K562 (cell line): Measurements from ENCODE around the gene DTX3. TPM values are rescaled to one million over a fixed set of nuclear protein-coding genes. Genes with fewer than 3 reads are reported as not detected.

ENCODE experiments used
- ATF1 ChIP-seq, 2 experiments: fragments of 450-650 bp in 1 of 2; IDR thresholded peaks; 2 replicates each; pipeline ENCODE4 v1.6.1; 2016; ENCODE audit warnings: missing compliant biosample characterization in 1 of 2, missing genetic modification characterization in 1 of 2
- DPF2 ChIP-seq: fragments of 450-650 bp; IDR thresholded peaks from 2 replicates; pipeline ENCODE4 v1.6.1; 2016
- JUND ChIP-seq, 2 experiments: IDR thresholded peaks; 2 replicates in 1 of 2; 3 replicates in 1 of 2; pipeline ENCODE4 v1.6.1; 2011; ENCODE audit warnings: borderline replicate concordance in 2 of 2, low read depth in 2 of 2, low read length in 2 of 2, improper control_type of control experiment in 1 of 2, missing biosample characterization in 1 of 2, missing genetic modification characterization in 1 of 2, missing genetic modification reagents in 1 of 2
- MYNN ChIP-seq, 2 experiments: sonication (generic); formaldehyde crosslinking in 1 of 2; IDR thresholded peaks; 2 replicates each; pipeline versions ENCODE4 v1.5.0 to v1.6.1; 2016 to 2020; ENCODE audit warnings: antibody characterized with exemption in 1 of 2, missing genetic modification reagents in 1 of 2
- PTTG1 ChIP-seq: fragments of 450-650 bp; IDR thresholded peaks from 2 replicates; pipeline ENCODE4 v1.6.1; 2016; ENCODE audit warnings: low read depth, mild to moderate bottlenecking, missing genetic modification characterization, missing compliant biosample characterization
- RCOR1 ChIP-seq, 2 experiments: IDR thresholded peaks; 2 replicates each; pipeline ENCODE4 v1.6.1; 2012; ENCODE audit warnings: low read depth in 2 of 2, low read length in 2 of 2, borderline replicate concordance in 1 of 2, improper control_type of control experiment in 1 of 2
- SMAD3 ChIP-seq: fragments of 450-650 bp; formaldehyde crosslinking; conservative IDR thresholded peaks from 2 replicates; pipeline ENCODE4 v1.4.0; 2020; ENCODE audit warnings: mild to moderate bottlenecking
- SRF ChIP-seq, 2 experiments: fragments of 250-450, 450-650 bp in 1 of 2; sonication (Bioruptor Pico) in 1 of 2; sonication (generic) in 1 of 2; formaldehyde crosslinking; IDR thresholded peaks; 2 replicates each; pipeline versions ENCODE4 v1.5.0 to v1.5.1; 2020 to 2022; ENCODE audit warnings: mild to moderate bottlenecking in 1 of 2, missing genetic modification reagents in 1 of 2
- STAT5A ChIP-seq: IDR thresholded peaks from 2 replicates; pipeline ENCODE4 v1.6.1; 2012; ENCODE audit warnings: low read length, inconsistent platforms, borderline replicate concordance
- TBL1XR1 ChIP-seq, 2 experiments: IDR thresholded peaks; 2 replicates each; pipeline ENCODE4 v1.6.1; 2012; ENCODE audit warnings: improper control_type of control experiment in 2 of 2, low read length in 2 of 2, mild to moderate bottlenecking in 1 of 2
- THAP7 ChIP-seq: fragments of 250-450 bp; sonication (Bioruptor Pico); IDR thresholded peaks from 2 replicates; pipeline ENCODE4 v1.5.0; 2021
- ZNF140 ChIP-seq: fragments of 250-450 bp; sonication (Bioruptor Pico); IDR thresholded peaks from 2 replicates; pipeline ENCODE4 v1.8.0; 2021; ENCODE audit warnings: moderate library complexity, mild to moderate bottlenecking, inconsistent platforms
- ZNF407 ChIP-seq: fragments of 450-650 bp; IDR thresholded peaks from 2 replicates; pipeline ENCODE4 v1.6.1; 2016; ENCODE audit warnings: low read depth
- polyA plus RNA-seq, 8 experiments: library from polyadenylated mRNA; depleted of rRNA in 4 of 8; stranded (reverse) in 5 of 8; unstranded in 3 of 8; fragments of >200 nt; fragmentation: Nextera tagmentation in 2 of 8; fragmentation: Illumina TruSeq in 1 of 8; extraction: Ambion mirVana in 2 of 8; extraction: Trizol in 1 of 8; gene quantifications; 2 replicates each; pipeline versions ENCODE4 v1.2.1 to v1.2.3, GENCODE V29; 2011 to 2014; ENCODE audit warnings: inconsistent platforms in 1 of 8, missing spikeins in 1 of 8
- total RNA-seq, 7 experiments: library from RNA; depleted of rRNA in 6 of 7; stranded (reverse); fragments of >200 nt in 6 of 7; fragmentation: Illumina TruSeq in 2 of 7; extraction: Trizol in 2 of 7; gene quantifications; 2 replicates each; pipeline versions ENCODE4 v1.2.1 to v1.2.3, GENCODE V29; 2011 to 2021; ENCODE audit warnings: low replicate concordance in 1 of 7
- TF ChIP-seq, protein P1 (sequence below): sonication (generic); formaldehyde crosslinking; IDR thresholded peaks from 2 replicates; pipeline ENCODE4 v1.8.1; 2023; ENCODE audit warnings: mild to moderate bottlenecking, missing genetic modification reagents

The DTX3 gene
- total and polyA plus RNA-seq, 9 of the 15 experiments (the other 6 are each of a cell fraction or from before 2014, with no cell fraction given): 0.03 to 0.09 (median 0.06) TPM; not detected in 6

DNA sequence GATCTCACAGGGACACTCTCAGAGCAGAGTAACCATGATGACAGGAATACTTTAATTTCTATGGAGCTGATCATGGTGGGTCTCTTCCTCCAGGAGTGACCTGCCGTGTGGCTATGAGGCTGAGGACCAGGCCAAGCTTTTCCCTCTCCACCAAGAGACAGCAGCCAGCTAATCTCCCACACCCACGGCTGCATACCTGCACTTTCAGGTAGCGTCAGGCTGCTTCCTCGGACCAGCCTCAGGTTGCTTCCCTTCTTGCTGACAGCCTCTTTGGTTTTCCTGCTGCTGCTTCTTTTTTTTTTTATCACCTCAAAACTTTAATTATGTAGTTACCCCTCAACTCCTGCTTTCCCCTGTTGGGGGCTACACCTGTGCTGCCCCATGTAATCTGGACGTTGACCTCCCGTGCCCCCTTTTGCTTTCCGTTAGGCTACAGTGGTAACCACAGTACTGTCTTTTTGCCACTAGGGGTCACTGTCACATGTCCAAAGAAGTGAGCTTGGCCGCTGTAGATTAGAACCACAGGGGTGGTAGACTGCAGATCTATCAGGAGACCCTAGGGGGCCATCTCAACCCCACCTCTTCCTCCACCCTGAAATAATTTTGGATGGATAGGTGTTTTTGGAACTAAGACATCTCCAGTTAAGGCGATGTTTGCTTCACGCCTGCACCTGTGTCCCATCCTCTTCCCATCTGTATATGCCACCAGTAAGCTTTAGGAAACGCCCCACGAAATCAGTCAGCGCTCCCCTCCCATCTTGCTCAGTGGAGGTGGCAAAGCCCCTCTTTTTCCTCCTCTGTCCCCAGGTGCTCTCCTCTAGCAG, 21.4 kb upstream of the DTX3 start (continued):
- TF ChIP-seq ZNF140 (CRISPR knock-in tag) (no peak), THAP7 (CRISPR knock-in tag) (no peak), ZNF407 (0 out of 2 replicates have a peak, but pooled peaks have one; percentile 25), SMAD3 (CRISPR knock-in tag) (0 out of 2 replicates have a peak, but pooled peaks have one; percentile 42), STAT5A (no peak), PTTG1 (tag) (no peak), SRF (CRISPR knock-in tag; IDR thresholded peaks at IDR 0.05) (peak in 1 of 2 experiments; percentile 14; a peak in 1 of 4 replicates), JUND (IDR thresholded peaks at IDR 0.05; ENCODE audit: borderline replicate concordance, low read depth, low read length) (peak; percentile 34; the same call in 1 of the 2 replicates), JUND (tag; IDR thresholded peaks at IDR 0.05; ENCODE audit: borderline replicate concordance, low read depth, low read length) (no peak), ATF1 (CRISPR knock-in tag; IDR thresholded peaks at IDR 0.05) (no peak), ATF1 (tag; IDR thresholded peaks at IDR 0.05) (no peak), MYNN (IDR thresholded peaks at IDR 0.05) (0 out of 2 replicates have a peak, but pooled peaks have one; percentile 62), MYNN (CRISPR knock-in tag; IDR thresholded peaks at IDR 0.05) (no peak), TBL1XR1 (IDR thresholded peaks at IDR 0.05; ENCODE audit: low read length in 2 of 2) (peak in 1 of 2 experiments; percentile 23; a peak in 1 of 4 replicates), RCOR1 (IDR thresholded peaks at IDR 0.05; ENCODE audit: borderline replicate concordance in 1 of 2, low read depth in 2 of 2, low read length in 2 of 2) (peak in 1 of 2 experiments; percentile 75; a peak in 2 of 4 replicates), DPF2 (0 out of 2 replicates have a peak, but pooled peaks have one; percentile 26)
- TF ChIP-seq, protein P1, sequence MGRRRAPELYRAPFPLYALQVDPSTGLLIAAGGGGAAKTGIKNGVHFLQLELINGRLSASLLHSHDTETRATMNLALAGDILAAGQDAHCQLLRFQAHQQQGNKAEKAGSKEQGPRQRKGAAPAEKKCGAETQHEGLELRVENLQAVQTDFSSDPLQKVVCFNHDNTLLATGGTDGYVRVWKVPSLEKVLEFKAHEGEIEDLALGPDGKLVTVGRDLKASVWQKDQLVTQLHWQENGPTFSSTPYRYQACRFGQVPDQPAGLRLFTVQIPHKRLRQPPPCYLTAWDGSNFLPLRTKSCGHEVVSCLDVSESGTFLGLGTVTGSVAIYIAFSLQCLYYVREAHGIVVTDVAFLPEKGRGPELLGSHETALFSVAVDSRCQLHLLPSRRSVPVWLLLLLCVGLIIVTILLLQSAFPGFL: no peak
